ENCODE measurements around the gene EP400.

Gene EP400

DNA sequence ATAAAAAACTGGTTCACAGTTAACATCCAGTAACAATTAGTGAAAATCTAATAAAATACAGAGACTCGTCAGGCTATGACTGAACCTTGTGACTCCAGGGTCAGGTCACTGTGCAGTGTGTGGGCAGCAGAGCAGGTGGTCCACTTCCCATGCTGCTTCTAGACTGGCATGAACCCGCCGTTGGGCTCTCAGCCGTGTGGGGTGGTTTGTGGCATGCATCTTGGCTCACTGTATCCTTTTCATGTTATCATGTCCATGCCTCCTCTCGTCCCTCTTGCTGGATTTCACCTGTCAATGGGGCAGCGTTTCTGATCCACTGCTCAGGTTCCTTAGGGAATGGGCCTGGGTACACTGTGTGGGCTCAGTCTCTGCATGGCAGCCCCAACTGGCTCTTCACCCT is 57.3 kb downstream of the EP400 start:
- TF ChIP-seq, protein P1, sequence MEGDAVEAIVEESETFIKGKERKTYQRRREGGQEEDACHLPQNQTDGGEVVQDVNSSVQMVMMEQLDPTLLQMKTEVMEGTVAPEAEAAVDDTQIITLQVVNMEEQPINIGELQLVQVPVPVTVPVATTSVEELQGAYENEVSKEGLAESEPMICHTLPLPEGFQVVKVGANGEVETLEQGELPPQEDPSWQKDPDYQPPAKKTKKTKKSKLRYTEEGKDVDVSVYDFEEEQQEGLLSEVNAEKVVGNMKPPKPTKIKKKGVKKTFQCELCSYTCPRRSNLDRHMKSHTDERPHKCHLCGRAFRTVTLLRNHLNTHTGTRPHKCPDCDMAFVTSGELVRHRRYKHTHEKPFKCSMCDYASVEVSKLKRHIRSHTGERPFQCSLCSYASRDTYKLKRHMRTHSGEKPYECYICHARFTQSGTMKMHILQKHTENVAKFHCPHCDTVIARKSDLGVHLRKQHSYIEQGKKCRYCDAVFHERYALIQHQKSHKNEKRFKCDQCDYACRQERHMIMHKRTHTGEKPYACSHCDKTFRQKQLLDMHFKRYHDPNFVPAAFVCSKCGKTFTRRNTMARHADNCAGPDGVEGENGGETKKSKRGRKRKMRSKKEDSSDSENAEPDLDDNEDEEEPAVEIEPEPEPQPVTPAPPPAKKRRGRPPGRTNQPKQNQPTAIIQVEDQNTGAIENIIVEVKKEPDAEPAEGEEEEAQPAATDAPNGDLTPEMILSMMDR (conservative IDR thresholded peaks at IDR 0.05; ENCODE audit: low read depth) = no peak
- no peak overlapping the region for H3K27ac ChIP-seq
- POLR2A ChIA-PET (ENCODE audit: low non-redundant PET) = no interaction called here
- DNase-seq (ENCODE audit: low spot score) = no peak
- CTCF ChIA-PET = no interaction called here

DNA sequence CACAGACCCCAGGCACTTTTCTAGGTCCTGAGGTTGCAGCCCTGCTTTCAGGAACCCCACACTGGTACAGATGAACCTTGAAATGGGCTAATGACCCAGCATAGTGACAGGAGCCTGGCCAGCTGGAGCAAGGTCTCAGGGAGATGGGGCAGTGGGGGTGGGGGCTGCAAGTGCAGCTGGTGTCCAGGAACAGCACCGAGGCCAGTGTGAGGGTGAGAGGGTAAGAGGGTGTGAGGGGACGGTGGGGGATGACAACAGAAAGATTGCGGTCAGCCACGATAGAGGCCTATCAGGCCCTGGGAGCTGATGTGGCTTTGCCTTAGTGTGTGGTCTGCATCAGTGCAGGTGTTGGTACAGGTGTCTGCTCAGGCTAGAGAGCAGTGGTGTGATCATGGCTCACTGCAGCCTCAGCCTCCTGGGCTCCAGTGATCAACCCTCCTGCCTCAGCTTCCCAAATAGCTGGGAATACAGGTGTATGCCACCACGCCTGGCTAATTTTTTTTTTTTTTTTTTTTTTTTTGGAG is 59.7 kb downstream of the EP400 start:
- H3K27ac ChIP-seq = no peak overlapping the region
- no peak for DNase-seq (ENCODE audit: low spot score)
- CTCF ChIA-PET = no interaction called here
- TF ChIP-seq, protein P1 (conservative IDR thresholded peaks at IDR 0.05; ENCODE audit: low read depth) = no peak
- POLR2A ChIA-PET (ENCODE audit: low non-redundant PET) = no interaction called here

DNA sequence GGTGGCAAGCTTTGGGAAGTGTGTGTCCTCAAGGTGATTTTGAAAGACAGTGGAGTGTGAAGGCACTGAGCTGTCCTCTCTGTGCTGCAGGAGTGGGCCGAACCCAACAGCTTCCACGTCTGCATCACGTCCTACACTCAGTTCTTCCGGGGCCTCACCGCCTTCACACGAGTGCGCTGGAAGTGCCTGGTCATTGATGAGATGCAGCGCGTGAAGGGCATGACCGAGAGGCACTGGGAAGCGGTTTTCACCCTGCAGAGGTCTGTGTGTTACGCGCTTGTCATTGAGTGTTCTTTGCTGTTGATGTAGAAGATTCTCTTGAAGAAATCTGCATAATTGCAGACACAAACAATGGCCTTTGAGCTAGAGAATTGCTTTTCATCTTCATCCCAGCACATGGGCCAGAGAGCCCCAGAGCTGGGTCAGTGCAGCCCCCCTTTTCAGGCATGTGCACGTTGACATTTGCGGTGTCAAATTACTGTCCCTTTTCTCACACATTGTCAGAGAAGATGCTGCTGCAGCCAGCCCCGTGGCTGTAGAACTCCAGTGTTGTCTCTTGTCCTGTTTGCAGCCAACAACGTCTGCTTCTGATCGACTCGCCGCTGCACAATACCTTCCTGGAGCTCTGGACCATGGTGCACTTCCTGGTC is 63.3 kb downstream of the EP400 start:
- no peak for DNase-seq (ENCODE audit: low spot score)
- POLR2A ChIA-PET (ENCODE audit: low non-redundant PET) = no interaction called here
- no peak overlapping the region for H3K27ac ChIP-seq
- CTCF ChIA-PET = interaction anchor here (0.6 to 1.0 kb wide), 2 partner anchors 13 to 171 kb away, joined by 3 read pairs; no protein-coding TSS in a partner anchor
- TF ChIP-seq, protein P1 (conservative IDR thresholded peaks at IDR 0.05; ENCODE audit: low read depth) = no peak

DNA sequence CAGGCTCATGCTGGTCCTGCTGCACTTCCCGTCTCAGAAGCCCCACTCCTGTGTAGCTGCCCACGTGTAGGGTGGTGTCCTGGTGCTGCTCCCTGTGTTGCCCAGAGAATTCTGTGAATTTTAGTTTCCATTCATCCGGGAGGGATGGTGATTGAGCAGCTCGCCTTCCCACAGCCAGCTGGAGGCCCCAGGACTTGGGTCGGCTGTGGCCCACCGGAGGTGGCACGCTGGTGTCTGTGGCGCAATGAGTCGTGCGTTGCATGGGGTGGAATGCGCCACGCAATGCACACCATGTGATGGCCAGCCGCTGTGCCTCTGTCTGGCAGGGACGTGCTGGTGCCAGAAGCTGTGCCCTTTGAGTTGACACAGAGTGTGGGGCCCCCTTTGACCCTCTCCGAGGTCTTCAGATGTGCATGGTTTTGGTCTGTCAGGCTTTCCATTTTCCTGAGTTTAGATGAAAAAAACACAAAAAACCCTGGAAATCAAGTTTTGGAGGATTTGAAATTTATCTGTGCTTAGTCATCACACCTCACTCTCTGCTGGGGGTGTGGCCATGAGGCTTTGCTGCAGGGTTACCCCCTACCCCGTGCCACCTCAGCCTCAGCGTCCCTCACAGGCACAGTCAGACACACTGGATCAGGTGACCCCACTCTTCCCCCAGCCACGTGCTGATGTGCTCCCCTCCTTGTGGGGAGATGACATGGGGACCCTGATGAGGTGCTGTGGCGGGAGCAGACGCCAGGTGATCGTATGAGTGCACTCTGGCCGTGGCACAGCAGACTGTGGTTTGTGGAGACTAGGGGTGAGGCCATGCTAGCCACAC is 64.6 kb downstream of the EP400 start:
- TF ChIP-seq, protein P1 (conservative IDR thresholded peaks at IDR 0.05; ENCODE audit: low read depth) = no peak

DNA sequence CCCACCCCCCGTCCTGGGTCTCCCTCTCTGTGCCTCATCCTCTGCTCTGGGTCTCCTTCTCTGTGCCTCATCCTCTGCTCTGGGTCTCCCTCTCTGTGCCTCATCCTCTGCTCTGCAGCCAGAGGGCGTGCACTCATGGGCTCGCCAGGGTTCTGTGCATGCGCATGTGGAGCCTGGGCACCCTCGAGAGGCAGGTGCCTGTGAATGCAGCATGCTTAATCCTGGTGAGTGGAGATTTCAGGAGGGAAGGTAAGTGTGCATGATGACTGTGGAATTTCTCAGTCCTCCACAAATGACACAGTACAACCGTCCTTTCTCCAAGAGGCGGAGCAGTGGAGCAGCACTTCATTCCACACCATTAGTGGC is 65.2 kb downstream of the EP400 start:
- CTCF ChIA-PET = no interaction called here
- TF ChIP-seq, protein P1 (conservative IDR thresholded peaks at IDR 0.05; ENCODE audit: low read depth) = no peak

More for the DNA sequence above, 64.6 kb downstream of the EP400 start:
- DNase-seq (ENCODE audit: low spot score) = no peak
- CTCF ChIA-PET = interaction anchor here (1.0 kb wide), 1 partner anchor 15 kb away, joined by 3 read pairs; no protein-coding TSS in a partner anchor
- H3K27ac ChIP-seq = no peak overlapping the region
- POLR2A ChIA-PET (ENCODE audit: low non-redundant PET) = no interaction called here

DNA sequence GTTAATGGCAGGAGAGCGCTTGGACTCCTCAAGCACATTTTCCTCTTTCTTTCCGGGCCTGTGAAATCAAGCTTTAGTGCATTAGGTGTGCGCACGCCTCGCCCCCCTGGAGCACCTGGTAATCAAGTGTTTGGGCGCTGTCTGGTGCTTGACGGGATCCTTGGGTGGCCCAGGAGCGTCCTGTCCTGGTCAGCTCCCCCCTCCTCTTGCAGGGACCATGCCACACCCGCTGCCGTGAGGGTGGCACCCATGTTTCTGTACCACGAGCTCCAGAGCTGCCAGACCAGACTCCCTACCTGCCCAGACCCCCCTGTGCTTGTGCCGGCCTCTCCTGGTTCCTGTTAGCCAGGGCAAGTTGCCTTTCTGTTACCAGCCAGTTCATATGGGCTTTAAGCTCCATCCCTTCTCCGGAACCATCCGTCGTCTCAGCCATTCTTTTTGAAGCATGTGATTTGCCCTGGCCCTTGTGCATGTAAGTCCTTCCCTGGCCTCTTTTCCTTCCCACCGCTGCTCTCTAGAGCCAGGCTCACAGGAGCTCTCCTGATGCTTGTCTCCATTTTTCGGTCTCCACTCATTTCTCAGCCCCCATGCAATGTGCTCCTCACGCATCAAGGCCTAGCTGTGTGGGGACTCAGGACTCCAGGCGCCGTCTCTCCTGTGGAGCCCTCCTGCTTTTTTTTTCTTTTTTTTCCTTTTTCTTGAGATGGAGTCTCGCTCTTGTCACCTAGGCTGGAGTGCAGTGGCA is 66.1 kb downstream of the EP400 start:
- ChIA-PET CTCF (no interaction called here), POLR2A (ENCODE audit: low non-redundant PET) (no interaction called here)
- no peak for DNase-seq (ENCODE audit: low spot score)
- no peak overlapping the region for H3K27ac ChIP-seq
- TF ChIP-seq, protein P1 (conservative IDR thresholded peaks at IDR 0.05; ENCODE audit: low read depth) = no peak

More for the DNA sequence above, 65.2 kb downstream of the EP400 start:
- H3K27ac ChIP-seq = no peak overlapping the region
- POLR2A ChIA-PET (ENCODE audit: low non-redundant PET) = no interaction called here
- no peak for DNase-seq (ENCODE audit: low spot score)

Measured in RWPE1 (cell line).